HL-60 (cell line): ENCODE results near the gene GOLT1A.
A peak's percentile ranks its signal among the peaks of the same experiment; 100 is the strongest.

Source experiments
- DNase-seq, 2 experiments: peaks; one replicate each; pipeline ENCODE4 v3.0.0-alpha.2; 2010 to 2020; ENCODE audit warnings: low read depth in 1 of 2, low spot score in 1 of 2
- H3K27ac ChIP-seq: fragments of 250-450 bp; sonication (Bioruptor Pico); replicated peaks from 2 replicates; pipeline ENCODE4 v1.5.1; 2020; ENCODE audit warnings: mild to moderate bottlenecking, moderate library complexity
- H3K27me3 ChIP-seq: fragments of 250-450 bp; sonication (Bioruptor Pico); 2 replicates; pipeline ENCODE4 v1.5.1; 2021; ENCODE audit warnings: mild to moderate bottlenecking, moderate library complexity; ENCODE audit not compliant: insufficient read depth, poor library complexity, severe bottlenecking
- H3K4me3 ChIP-seq: replicated peaks from 2 replicates; pipeline ENCODE4 v1.5.1; 2011; ENCODE audit warnings: mild to moderate bottlenecking, control low read depth, low read length; ENCODE audit not compliant: insufficient read depth
- GABPA ChIP-seq: IDR thresholded peaks from 2 replicates; pipeline ENCODE4 v1.6.1; 2012; ENCODE audit warnings: low read depth
- POLR2AphosphoS5 ChIP-seq: IDR thresholded peaks from 2 replicates; pipeline ENCODE4 v1.6.1; 2012; ENCODE audit warnings: low read depth
- REST ChIP-seq: IDR thresholded peaks from 2 replicates; pipeline ENCODE4 v1.6.1; 2012; ENCODE audit warnings: low read depth; ENCODE audit not compliant: insufficient replicate concordance
- SPI1 ChIP-seq: IDR thresholded peaks from 2 replicates; pipeline ENCODE4 v1.6.1; 2012; ENCODE audit warnings: low read depth, mild to moderate bottlenecking, borderline replicate concordance
- TF ChIP-seq, protein P1 (sequence below): IDR thresholded peaks from one replicate; pipeline ENCODE4 v1.5.1; 2011; ENCODE audit warnings: low read length, control low read depth, inconsistent platforms; ENCODE audit not compliant: insufficient read depth

Gene GOLT1A

GRCh38 chr1:204154568-204155255 lies 59.1 kb downstream of the GOLT1A start:
- Histone ChIP-seq H3K27me3 (peaks cover 29% of the 10 kb centered on the region), H3K27ac (no peak overlapping the region), H3K4me3 (no peak overlapping the region)
- no peak for TF ChIP-seq REST
- TF ChIP-seq POLR2AphosphoS5, result no peak
- no peak for DNase-seq

DNA sequence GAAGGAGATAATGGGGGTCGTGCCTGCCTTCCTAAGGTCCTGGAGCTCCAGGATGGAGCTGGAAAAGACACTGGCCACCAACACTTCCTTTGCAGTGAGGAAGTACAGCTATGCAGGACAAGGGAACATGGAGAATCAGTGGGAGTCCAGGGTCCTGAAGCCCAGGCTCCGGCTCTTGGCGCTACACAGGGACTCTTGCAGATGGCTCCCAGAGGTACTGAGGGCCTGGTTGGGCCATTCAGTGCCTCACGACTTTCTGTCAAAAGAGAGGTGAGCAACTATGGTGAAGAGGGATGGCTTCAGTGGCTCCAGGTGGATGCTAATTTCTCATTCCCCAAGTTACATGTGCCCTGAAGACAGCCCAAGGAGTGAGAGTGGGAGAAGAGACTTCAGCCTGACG lies 60.1 kb downstream of the GOLT1A start:
- DNase-seq, result no peak
- Histone ChIP-seq H3K27me3 (peaks cover 29% of the 10 kb centered on the region), H3K4me3 (no peak overlapping the region), H3K27ac (no peak overlapping the region)
- no peak for TF ChIP-seq POLR2AphosphoS5
- no peak for TF ChIP-seq GABPA
- no peak for TF ChIP-seq REST
- TF ChIP-seq, protein P1, sequence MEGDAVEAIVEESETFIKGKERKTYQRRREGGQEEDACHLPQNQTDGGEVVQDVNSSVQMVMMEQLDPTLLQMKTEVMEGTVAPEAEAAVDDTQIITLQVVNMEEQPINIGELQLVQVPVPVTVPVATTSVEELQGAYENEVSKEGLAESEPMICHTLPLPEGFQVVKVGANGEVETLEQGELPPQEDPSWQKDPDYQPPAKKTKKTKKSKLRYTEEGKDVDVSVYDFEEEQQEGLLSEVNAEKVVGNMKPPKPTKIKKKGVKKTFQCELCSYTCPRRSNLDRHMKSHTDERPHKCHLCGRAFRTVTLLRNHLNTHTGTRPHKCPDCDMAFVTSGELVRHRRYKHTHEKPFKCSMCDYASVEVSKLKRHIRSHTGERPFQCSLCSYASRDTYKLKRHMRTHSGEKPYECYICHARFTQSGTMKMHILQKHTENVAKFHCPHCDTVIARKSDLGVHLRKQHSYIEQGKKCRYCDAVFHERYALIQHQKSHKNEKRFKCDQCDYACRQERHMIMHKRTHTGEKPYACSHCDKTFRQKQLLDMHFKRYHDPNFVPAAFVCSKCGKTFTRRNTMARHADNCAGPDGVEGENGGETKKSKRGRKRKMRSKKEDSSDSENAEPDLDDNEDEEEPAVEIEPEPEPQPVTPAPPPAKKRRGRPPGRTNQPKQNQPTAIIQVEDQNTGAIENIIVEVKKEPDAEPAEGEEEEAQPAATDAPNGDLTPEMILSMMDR, result no peak
- TF ChIP-seq SPI1, result no peak

DNA sequence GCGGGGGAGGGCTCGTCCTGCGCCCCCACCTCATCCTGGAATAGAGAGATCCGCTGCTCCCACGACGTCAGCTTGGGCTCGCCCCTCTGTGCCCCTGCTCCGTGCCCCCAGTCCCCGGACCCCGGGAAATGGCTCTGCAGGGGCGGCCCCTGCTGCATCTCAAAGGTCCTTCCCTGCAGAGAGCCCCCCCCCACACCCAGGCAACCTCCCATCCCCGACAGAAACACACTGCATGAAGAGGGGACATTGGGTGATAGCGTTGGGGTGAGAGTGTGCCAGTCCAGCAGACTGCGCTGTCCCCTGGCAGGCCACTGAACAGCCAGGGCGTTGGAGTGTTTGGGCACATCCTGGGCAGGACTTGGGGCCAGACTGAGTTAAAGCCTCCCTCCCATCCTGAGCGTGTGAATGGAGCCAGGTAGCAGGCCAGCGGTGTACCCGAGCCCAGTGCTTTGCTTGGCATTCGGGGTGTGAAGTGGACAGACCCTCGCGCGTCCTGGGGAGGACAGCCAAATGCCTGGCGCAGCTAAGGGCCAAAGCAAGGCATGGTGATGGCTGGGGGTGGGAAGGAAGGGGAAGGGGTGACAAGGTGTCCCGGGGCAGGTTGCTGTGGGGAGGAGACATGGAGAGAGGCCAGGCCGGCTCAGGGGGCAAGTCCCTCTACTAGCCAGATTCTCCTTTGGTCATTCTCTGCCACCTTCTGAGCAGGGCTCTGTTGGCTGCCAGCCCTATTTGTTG lies 61.3 kb downstream of the GOLT1A start:
- TF ChIP-seq REST (no peak), GABPA (no peak), POLR2AphosphoS5 (no peak), SPI1 (no peak)
- TF ChIP-seq, protein P1, result no peak
- peak overlapping the region; percentile 35 for H3K4me3 ChIP-seq
- peaks cover 29% of the 10 kb centered on the region for H3K27me3 ChIP-seq
- DNase-seq, result no peak
- no peak overlapping the region for H3K27ac ChIP-seq
